ENCODE results near the gene BANF1.

- no peak for TF ChIP-seq CTCF (IDR thresholded peaks at IDR 0.05)
- TF ChIP-seq POLR2A (IDR thresholded peaks at IDR 0.05), result no peak
Observed at GRCh38 chr11:66037327-66037726, 35.0 kb downstream of the BANF1 start.
